Stimulated activated CD4-positive, alpha-beta T cell treated with anti-CD3 and anti-CD28 coated beads, Interleukin-1b, Interleukin-23, amount 100 ng/mL, for 1 hour (primary cell): ENCODE results near the gene TCP11L2.
"Not testable (repeated sequence)": the region's sequence is repeated elsewhere in the genome, so short reads cannot be mapped to it uniquely, and the experiment has no call there.

Source experiments
- DNase-seq, 2 donors: peaks; one replicate each; pipeline ENCODE4 v3.0.0-alpha.2; 2020; ENCODE audit warnings: low read depth in 2 of 2

The TCP11L2 gene

DNA sequence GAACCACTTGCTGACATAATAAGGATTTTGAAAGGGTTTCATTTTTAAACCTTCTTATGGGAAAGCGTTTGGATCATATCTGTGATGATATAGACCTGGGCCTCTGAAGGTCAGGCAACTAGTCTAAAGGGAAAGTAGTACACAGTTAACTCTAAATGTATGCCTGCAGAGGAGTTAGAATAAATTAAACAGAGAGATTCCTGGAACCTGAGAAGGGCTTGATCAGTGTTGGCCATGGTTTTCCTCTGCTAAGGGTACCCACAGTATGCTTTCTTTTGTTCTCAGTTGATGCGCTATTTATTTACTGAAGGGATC, 40.6 kb downstream of the TCP11L2 start:
- no peak for DNase-seq

- DNase-seq, result no peak
Measured at GRCh38 chr12:106344131-106344530, 41.6 kb downstream of the TCP11L2 start.

DNA sequence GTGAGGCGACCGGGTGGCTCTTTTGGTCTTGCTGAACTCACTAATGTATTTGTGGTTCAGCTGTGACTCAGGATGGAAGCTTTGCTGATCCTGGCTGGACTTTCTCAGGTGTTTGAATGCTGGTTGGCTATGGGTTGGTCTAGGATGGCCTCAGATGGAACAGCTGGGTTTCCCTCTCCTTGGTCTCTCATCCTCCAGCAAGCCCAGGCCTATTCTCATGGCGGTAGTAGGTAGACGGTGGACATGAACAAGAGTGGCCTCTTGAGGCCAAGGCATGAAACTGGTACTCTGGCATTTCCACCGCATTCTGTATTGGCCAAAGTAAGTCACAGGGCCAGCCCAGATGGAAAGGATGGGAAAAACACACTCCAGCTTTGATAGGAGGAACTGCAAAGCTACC, 43.2 kb downstream of the TCP11L2 start:
- no peak for DNase-seq

- no peak for DNase-seq
Measured at GRCh38 chr12:106348411-106348810, 45.9 kb downstream of the TCP11L2 start.

DNA sequence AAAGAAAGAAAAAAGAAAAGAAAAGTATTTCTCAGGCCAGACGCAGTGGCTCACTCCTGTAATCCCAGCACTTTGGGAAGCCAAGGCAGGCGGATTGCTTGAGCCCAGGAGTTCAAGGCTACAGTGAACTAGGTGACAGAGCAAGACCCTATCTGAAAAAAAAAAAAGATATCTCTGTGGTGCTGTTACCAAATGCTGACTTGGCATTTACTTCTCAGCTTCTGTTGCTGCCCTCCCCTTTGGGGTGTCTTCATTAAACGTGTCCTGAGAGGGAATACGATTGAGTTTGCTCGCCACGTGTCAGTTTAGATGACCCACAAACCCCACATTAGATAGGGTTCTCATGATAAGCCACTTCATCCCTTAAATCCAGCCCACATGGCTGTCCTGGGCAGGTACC, 50.6 kb downstream of the TCP11L2 start:
- no peak for DNase-seq

DNA sequence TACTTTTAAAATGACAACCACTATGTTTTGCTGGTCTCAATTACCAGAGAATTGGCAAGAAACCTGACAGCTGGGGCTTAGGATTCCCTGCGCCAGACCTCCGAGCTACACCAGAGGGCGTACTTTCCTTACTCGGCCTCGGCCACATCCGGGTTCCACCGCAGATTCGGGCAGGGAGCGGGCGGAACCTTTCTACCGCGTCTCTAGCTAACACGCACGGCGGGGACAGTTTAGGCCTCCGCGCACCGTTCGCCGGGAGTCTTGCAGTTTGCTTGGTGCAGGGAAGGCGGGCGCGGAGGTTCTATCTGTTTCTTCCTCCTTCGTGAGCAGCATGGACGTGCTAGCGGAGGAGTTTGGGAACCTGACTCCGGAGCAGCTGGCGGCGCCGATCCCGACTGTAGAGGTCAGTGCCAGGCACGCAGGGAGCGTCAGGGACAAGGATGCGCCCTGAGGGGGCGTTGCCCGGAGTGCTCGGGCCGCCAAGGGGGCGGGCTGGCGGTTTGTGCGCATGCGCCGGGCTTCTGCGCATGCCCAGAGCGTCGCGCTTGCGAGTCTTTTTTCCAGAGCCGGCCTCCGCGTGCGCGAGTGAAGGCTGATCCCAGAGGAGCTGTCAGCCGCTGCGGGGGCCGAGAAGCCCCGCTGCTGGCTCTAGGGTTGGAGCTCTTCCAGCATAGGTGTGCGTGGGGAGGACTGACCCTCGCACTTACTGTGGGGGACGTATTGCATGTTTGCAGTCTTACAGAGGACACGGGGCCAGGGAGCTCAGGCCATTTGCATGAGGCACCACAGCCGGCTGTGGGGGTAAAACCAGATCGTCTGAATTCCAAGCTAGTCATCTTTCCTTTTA, 55.2 kb downstream of the TCP11L2 start, which contains the start of gene POLR3B:
Gene POLR3B, plus strand, starts transcription at position 200 of the 847 bp plus-strand sequence. Its CDS starts 132 bp downstream, at position 332.
- peak; percentile 82 to 91 for DNase-seq

DNA sequence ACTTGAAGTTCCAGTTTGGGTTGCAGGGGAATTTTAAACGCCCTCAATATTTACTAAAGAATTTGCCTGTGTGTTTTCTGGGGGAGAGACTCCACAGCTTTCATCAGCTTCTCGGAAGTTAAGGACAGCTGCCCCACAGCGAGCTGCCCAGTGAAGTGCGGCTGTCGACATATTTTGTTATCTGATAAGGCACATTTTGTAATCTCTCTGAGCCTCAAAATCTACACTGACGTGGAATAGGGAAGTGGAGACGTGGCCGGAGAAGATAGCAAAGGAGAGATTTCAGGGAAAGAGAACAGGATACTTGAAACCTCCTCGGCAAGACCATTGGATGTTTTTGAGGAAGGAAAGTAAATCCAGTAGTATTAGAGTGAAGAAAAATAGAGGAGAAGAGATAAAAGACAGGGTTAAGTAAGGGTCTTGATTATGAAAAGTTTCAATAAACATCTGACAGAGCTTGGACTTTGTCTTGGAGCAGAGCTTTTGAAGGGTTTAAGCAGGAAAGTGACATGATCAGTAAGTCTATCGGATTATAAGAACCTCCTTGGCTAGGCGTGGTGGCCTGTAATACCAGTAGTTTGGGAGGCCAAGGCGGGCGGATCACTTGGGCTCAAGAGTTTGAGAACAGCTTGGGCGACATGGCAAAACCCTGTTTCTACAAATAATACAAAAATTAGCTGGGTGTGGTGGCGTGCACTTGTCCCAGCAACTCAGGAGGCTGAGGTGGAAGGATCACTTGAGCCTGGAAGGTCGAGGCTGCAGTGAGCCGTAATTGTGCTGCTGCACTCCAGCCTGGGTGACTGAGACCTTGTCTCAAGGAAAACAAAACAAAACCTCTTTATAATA, 56.1 kb downstream of the TCP11L2 start:
- DNase-seq, result no peak

DNA sequence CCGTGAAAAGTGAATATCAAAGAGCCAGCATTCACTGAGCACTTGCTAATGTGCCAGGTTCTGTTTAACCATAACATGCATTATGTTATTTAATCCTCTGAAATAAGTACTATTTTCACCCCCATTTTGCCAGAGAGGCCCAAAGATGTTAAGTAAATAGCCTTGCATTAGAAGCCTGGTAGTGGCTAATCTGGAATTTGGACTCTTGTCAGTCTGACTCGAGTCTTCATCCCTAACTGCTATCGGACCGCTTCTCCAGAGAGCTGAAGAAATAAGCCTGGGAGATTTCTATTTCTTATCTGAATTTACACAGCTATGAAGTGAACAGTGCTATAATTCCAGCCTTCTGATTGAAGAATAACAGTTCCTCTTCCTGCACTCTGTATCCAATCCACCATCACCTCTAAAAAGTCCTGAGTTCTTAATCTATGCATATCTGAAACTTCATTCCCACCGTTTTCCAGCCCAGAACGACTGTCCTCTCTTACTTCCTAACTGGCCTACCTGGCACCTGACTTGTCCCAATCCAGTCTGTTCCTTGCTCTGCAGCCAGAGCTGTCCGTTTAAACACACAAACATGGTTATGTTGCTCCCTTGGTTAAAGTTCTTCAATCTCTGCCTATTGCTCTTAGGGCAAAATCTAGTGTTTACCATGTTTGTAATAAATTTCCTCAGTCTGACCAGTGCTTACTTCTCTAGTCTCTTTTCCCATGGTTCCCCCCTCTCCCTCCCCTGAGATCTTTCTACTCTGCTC, 57.3 kb downstream of the TCP11L2 start:
- no peak for DNase-seq

DNA sequence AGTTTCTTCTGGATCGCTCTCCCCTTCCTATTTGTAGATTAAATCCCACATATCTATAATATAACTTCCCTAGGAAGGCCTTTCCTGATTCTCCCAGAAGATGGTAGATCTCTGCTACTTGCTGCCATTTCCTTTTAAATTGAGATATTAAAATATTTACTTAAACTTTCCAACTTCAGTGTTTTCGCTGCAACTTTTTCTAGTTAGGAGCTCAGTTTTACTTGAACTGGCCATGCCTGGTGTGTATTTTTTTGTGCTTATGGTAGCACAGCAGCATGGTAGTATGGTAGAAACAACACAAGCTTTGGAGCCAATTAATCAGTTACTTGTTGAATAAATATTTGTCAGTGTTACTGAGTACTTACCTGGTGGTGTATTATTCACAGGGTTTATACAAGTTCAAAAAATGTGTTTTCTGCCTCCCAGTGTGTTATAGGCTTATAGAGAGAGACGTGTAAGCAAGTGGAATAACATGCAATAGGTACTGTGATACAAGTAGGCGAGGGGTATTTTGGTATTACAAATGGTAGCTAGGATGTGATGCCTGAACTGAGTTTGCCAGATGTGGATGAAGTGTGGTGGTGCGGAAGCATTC, 58.0 kb downstream of the TCP11L2 start:
- DNase-seq, result no peak

DNA sequence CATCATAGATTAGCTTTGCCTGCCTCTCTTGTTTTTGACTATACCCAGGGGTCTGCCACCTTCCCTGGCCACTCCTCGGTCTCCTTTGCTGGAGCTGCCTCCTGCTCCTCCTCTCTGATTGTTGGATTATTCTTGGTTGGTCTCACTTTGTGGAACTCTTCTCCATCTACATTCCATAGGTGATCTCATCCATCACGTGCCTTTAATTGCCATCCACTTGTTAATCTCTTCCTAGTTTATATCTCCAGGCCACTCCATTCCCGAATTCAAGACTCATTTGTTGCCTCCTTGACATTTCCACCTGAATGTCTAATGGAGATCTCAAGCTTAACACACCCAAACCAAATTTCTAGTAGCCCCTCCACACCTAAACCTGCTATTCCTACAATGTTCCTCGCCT, 60.4 kb downstream of the TCP11L2 start:
- no peak for DNase-seq

GRCh38 chr12:106364261-106364660, 61.7 kb downstream of the TCP11L2 start:
- no peak for DNase-seq

DNA sequence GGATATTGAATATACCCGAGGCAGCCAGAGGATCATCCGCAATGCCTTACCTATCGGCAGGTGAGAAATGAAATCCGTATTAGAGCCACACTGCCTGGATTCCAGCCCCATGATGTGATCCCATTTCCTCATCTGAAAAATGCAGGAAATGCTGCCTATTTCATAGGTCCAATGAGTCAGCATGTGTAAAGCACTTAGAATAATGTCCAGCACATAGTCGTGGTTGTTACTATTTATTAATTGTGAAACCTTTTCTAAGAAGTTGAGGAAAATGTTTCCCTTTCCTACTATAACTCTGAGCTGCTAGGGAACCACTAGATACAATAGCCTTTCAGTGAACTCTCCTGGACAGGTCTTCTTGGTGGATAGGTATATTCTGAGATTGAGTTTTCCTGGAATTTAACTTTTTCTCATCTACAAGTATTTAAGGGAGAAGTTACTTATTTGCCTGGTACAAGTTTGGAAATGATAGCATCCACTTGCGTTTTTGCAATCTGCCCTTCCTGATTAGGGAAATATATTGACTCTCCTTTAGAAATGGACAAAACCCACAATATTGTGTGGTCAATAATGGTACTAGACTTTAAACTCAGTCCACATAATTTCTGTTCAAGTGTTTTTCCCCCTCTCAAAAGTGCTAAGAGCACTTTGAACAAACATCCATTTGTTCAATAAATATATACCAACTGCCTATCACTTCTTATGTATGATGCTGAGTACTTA, 67.3 kb downstream of the TCP11L2 start:
- no peak for DNase-seq

- DNase-seq, result no peak
Measured at GRCh38 chr12:106378788-106379187, 76.3 kb downstream of the TCP11L2 start.

DNA sequence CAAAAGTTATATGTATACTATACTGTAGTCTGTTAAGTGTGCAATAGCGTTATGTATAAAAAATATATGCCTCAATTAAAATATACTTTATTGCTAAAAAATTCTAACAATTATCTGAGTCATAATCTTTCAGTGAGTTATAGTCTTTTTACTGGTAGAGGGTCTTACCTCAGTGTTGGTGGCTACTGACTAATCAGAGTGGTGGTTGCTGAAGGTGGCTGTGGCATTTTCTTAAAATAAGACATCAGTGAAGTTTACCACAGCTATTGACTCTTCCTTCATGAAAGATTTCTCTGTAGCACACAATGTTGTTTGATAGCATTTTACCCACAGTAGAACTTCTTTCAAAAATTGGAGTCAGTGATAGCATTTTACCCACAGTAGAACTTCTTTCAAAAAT, 78.4 kb downstream of the TCP11L2 start:
- no peak for DNase-seq

- not testable (repeated sequence) for DNase-seq
Measured at GRCh38 chr12:106381866-106382265, 79.3 kb downstream of the TCP11L2 start.

DNA sequence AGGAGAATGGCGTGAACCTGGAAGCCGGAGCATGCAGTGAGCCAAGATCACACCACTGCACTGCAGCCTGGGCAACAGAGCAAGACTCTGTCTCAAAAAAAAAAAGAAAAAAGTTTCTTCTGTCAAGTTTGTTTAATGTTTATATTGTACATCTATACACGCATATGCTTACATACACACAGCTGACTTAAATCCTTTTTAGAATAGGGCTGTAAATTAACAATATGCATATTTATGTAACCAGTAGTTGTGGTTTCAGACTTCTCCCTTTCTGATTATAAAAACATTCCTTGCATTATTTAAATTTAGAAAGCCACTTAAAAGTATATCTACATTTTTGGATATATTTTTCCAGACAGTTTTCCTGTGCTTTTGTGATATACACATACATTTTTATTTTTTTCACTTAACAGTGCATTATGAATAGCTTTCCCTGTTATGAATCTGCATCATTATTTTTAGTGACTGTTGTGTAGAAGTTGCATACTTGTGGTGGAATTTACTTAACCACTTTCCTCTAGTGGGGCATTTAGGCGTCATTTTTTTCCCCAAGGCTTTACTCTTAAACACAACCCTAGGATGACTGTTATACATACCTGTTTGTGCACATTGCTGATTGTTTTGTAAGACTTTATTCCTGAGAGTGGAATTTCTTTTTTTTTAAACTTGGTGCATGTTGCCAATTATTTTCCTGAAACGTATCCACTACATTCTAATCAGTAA, 84.4 kb downstream of the TCP11L2 start:
- no peak for DNase-seq

GRCh38 chr12:106387848-106388377, 85.4 kb downstream of the TCP11L2 start:
- DNase-seq, result no peak

- DNase-seq, result no peak
Measured at GRCh38 chr12:106389151-106389550, 86.6 kb downstream of the TCP11L2 start.

DNA sequence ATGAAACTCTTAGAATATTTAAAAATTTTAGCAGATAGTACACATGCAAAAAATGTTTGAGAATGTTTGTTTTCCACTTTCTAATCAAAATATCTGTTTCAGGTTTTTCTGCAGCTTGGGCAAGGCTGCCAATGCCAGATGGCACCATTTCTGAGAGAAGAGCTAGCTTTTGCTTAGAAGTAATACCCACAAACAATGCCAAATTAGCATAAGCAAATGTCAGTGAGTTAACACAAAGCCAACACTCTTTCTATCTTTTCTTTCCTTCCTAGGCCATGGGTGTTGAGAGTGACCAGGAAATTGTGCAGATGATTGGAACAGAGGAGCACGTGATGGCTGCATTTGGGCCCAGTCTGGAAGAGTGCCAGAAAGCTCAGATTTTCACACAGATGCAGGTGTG, 90.2 kb downstream of the TCP11L2 start:
- no peak for DNase-seq
